ENCODE measurements around the gene CDK5RAP2. TPM values are rescaled to one million over a fixed set of nuclear protein-coding genes. Genes with fewer than 3 reads are reported as not detected.

CDK5RAP2 gene
- total and polyA plus RNA-seq, 10 donors = 19.5 to 93.7 (median 61.9) TPM

DNA sequence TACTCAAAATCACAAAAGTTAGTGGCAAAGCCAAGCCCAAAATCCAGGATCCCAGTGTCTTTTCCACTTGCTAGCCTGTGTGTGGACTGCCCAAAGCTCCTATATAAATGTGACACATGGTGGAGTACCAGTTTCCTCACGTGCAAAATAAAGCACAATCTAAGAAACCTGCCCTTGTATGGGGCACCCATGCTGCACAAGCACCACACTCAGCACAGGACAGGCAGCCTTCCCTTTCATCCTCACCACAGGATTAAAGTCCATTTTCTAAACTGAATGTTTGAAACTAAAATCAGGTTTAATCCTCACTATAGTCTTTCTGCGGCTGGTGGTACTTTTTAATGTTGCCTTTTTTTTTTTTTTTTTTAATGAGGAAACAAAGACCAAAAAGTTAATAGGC is 5.5 kb downstream of the CDK5RAP2 start:
- intact Hi-C loops (cut with DNase I; ENCODE audit: low total_unique reads) = no loop called here
- no peaks in the 10 kb centered on the region for H3K9me3 ChIP-seq
- no peak for DNase-seq
- TF ChIP-seq POLR2A (IDR thresholded peaks at IDR 0.05) (no peak), POLR2AphosphoS5 (IDR thresholded peaks at IDR 0.05) (no peak)
- TF ChIP-seq, protein P1, sequence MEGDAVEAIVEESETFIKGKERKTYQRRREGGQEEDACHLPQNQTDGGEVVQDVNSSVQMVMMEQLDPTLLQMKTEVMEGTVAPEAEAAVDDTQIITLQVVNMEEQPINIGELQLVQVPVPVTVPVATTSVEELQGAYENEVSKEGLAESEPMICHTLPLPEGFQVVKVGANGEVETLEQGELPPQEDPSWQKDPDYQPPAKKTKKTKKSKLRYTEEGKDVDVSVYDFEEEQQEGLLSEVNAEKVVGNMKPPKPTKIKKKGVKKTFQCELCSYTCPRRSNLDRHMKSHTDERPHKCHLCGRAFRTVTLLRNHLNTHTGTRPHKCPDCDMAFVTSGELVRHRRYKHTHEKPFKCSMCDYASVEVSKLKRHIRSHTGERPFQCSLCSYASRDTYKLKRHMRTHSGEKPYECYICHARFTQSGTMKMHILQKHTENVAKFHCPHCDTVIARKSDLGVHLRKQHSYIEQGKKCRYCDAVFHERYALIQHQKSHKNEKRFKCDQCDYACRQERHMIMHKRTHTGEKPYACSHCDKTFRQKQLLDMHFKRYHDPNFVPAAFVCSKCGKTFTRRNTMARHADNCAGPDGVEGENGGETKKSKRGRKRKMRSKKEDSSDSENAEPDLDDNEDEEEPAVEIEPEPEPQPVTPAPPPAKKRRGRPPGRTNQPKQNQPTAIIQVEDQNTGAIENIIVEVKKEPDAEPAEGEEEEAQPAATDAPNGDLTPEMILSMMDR (IDR thresholded peaks at IDR 0.05 in 8 of 11, conservative IDR thresholded peaks at IDR 0.05 in 3 of 11) = no peak
- WGBS, 5 donors = 74 to 88% (median 84%) methylated on average over 2 of the region's 2 CpGs
- H3K4me1 ChIP-seq = peaks cover 8 to 34% (median 19%) of the 10 kb centered on the region in 6 donors
- no peaks in the 10 kb centered on the region for H3K27me3 ChIP-seq (replicated peaks in 1 of 7)
- H3K4me3 ChIP-seq = no peak overlapping the region
- H3K27ac ChIP-seq = no peak overlapping the region
- H3K36me3 ChIP-seq = peaks cover 3 to 47% (median 26%) of the 10 kb centered on the region in 6 donors

DNA sequence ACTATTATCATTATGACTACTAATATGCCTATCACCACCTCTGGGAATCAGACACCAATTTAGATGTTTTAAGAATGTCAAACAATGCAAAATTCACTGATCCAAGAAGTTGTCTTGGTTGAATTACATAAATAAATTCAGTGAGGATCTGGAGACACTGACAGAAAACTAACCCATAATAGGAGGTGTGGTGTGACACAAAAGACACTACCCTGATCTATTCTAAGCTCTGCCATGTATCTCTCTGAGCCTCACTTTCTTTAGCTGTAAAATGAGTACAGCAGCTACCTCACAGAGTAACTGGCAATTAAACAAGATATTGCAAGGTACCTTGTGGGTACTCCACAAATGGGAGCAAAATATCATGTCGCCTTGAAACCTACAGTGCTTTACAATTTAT is 7.5 kb downstream of the CDK5RAP2 start:
- TF ChIP-seq POLR2AphosphoS5 (IDR thresholded peaks at IDR 0.05) (no peak), POLR2A (IDR thresholded peaks at IDR 0.05) (no peak)
- TF ChIP-seq, protein P1 (IDR thresholded peaks at IDR 0.05 in 8 of 11, conservative IDR thresholded peaks at IDR 0.05 in 3 of 11) = no peak
- H3K27ac ChIP-seq = no peak overlapping the region
- no peak for DNase-seq
- peaks cover 0 to 14% (median under 1%) of the 10 kb centered on the region in 6 donors for H3K4me1 ChIP-seq
- H3K9me3 ChIP-seq = no peaks in the 10 kb centered on the region
- peaks cover 3 to 67% (median 44%) of the 10 kb centered on the region in 6 donors for H3K36me3 ChIP-seq
- no peaks in the 10 kb centered on the region for H3K27me3 ChIP-seq (replicated peaks in 1 of 7)
- intact Hi-C loops (cut with DNase I; ENCODE audit: low total_unique reads) = no loop called here
- no peak overlapping the region for H3K4me3 ChIP-seq
- 94 to 100% (median 100%) methylated on average over 1 of the region's 1 CpG for WGBS, 5 donors

DNA sequence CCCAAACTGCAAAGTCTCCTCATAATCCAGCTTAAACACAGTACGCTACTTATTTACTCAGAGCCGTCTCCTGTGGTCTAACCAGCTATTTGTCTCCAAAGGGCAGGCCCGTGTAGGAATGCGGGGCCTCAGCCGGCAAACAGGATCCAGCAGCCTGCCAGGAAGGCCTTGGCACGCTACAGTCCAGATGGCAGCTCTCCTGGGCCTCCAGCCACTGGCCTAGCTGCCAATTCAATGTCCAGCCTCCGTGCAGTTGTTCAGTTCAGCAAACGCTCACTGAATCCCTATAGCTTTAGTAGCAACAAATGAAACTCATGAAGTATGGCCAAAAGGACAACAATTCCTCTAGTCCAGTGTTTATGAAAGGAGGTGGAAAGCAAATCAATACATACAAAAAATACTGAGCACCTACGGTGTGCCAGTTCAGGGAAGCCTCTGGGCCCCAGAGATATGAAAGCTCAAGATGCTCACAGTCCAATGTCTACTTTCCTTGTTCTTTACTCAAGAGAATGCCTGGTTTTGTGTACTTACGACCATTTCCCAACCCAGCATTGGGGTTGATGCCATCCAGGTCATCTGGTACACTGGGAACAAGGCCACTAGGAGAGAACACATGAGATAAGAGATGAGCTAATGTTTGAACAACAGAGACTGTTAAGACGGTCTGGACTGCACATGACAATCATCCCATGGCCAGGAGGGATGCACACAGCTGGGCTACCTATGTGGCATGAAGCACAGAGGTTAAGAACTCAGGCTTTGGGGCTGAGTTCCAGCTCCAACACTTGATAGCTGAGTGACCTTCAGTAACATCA is 8.3 kb downstream of the CDK5RAP2 start:
- Histone ChIP-seq H3K4me1 (peaks cover 0 to 5% (median 0%) of the 10 kb centered on the region in 6 donors), H3K36me3 (peaks cover 3 to 72% (median 52%) of the 10 kb centered on the region in 6 donors), H3K27ac (no peak overlapping the region), H3K9me3 (no peaks in the 10 kb centered on the region), H3K4me3 (no peak overlapping the region), H3K27me3 (replicated peaks in 1 of 7) (no peaks in the 10 kb centered on the region)
- WGBS, 5 donors = 85 to 95% (median 92%) methylated on average over 11 of the region's 11 CpGs
- intact Hi-C loops (cut with DNase I; ENCODE audit: low total_unique reads) = no loop called here
- no peak for TF ChIP-seq POLR2AphosphoS5 (IDR thresholded peaks at IDR 0.05)
- TF ChIP-seq, protein P1 (IDR thresholded peaks at IDR 0.05 in 8 of 11, conservative IDR thresholded peaks at IDR 0.05 in 3 of 11) = no peak
- no peak for DNase-seq

DNA sequence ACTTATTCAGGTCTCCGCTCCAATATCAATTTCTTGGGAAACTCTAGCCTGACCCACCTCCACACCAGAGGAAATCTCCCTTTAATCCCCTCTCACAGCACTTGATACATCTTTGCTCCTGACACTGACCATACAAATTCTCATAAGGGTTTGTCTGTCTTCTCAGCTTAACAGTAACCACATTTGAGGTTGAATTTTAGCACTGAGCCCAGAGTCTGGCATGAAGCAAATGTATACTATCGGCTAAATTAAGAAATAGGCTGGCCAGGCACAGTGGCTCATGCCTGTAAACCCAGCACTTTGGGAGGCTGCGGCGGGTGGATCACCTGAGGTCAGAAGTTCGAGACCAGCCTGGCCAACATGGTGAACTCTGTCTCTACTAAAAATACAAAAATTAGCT is 9.7 kb downstream of the CDK5RAP2 start:
- Histone ChIP-seq H3K27me3 (replicated peaks in 1 of 7) (no peaks in the 10 kb centered on the region), H3K4me1 (no peaks in the 10 kb centered on the region), H3K4me3 (no peak overlapping the region), H3K9me3 (no peaks in the 10 kb centered on the region), H3K36me3 (peaks cover 3 to 78% (median 64%) of the 10 kb centered on the region in 6 donors), H3K27ac (no peak overlapping the region)
- DNase-seq = no peak
- 94 to 96% (median 95%) methylated on average over 5 of the region's 5 CpGs for WGBS, 5 donors
- intact Hi-C loops (cut with DNase I; ENCODE audit: low total_unique reads) = no loop called here
- TF ChIP-seq POLR2A (IDR thresholded peaks at IDR 0.05) (no peak), POLR2AphosphoS5 (IDR thresholded peaks at IDR 0.05) (no peak)
- TF ChIP-seq, protein P1 (IDR thresholded peaks at IDR 0.05 in 8 of 11, conservative IDR thresholded peaks at IDR 0.05 in 3 of 11) = no peak

Data from spleen (tissue), 11 donors.